MCF 10A (cell line): ENCODE measurements around the gene FAM209A. TPM values are rescaled to one million over a fixed set of nuclear protein-coding genes. Genes with fewer than 3 reads are reported as not detected.

ENCODE experiments used
- BruUV-seq: library from RNA; stranded (reverse); fragments of 400-500 nt; replicated peaks from 2 replicates; lab custom pipeline; 2021; lab: Mats Ljungman, UMichigan
- CTCF ChIA-PET: fragments of 300-600 bp; sonication (Branson Sonifier 250); formaldehyde crosslinking; extraction: SDS; loops from one replicate; lab custom pipeline; 2021; ENCODE audit warnings: antibody characterized with exemption, inconsistent platforms; lab: Yijun Ruan, JAX
- POLR2A ChIA-PET: fragments of 300-600, 350-650 bp; sonication (Branson Sonifier 250); formaldehyde crosslinking; extraction: SDS; loops from one replicate; lab custom pipeline; 2020; ENCODE audit warnings: antibody characterized with exemption, inconsistent platforms; lab: Yijun Ruan, JAX
- DNase-seq: peaks from one replicate; pipeline ENCODE4 v3.0.0-alpha.2; 2018; ENCODE audit not compliant: unreplicated experiment
- H3K27ac Mint-ChIP-seq: one replicate; pipeline ENCODE4 v1.8.0; 2022; ENCODE audit warnings: mild to moderate bottlenecking, low read depth, mixed read lengths; ENCODE audit not compliant: unreplicated experiment
- H3K27me3 Mint-ChIP-seq: one replicate; pipeline ENCODE4 v1.8.0; 2022; ENCODE audit warnings: mixed read lengths; ENCODE audit not compliant: insufficient read depth, unreplicated experiment
- H3K36me3 Mint-ChIP-seq: one replicate; pipeline ENCODE4 v1.8.0; 2022; ENCODE audit warnings: mild to moderate bottlenecking, moderate library complexity, mixed read lengths; ENCODE audit not compliant: insufficient read depth, unreplicated experiment
- H3K4me1 Mint-ChIP-seq: one replicate; pipeline ENCODE4 v1.8.0; 2022; ENCODE audit warnings: mixed read lengths; ENCODE audit not compliant: insufficient read depth, unreplicated experiment
- H3K4me3 Mint-ChIP-seq: one replicate; pipeline ENCODE4 v1.8.0; 2022; ENCODE audit warnings: mild to moderate bottlenecking, moderate library complexity, mixed read lengths; ENCODE audit not compliant: unreplicated experiment
- H3K9me3 Mint-ChIP-seq: one replicate; pipeline ENCODE4 v1.8.0; 2022; ENCODE audit warnings: mixed read lengths; ENCODE audit not compliant: unreplicated experiment
- CTCF ChIP-seq: fragments of 200-600 bp; IDR thresholded peaks from one replicate; pipeline ENCODE4 v1.8.0; 2022; ENCODE audit warnings: antibody characterized with exemption, mild to moderate bottlenecking; ENCODE audit not compliant: unreplicated experiment
- intact Hi-C: fragments of 100-400 bp; cut with micrococcal nuclease; formaldehyde crosslinking; loops from 2 replicates; pipeline ENCODE4 v1.14.1; 2022
- total RNA-seq: library from RNA; stranded (reverse); gene quantifications from 2 replicates; pipeline ENCODE4 v1.2.3, GENCODE V29; 2022

Gene FAM209A
- total RNA-seq, 1 experiment from 2014 or later = not detected

DNA sequence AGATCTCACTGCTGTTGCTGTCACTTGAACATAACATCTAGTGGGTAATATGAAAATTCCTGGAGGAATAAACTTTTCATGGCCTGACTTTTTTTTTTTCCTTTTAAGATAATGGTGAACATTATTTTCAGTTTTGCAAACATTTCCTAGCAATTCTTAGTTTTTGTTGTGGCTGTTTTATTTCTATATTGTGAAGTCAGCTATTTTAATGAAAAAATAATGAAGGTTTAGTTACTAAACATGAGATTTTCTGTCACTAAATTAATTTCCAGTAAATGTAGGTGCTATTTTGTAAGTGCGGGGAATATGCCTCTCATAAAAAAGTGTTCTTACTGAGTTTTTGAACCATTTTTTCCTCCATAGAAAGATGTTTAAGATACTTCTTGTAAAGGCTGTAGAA lies 23.4 kb upstream of the FAM209A start:
- H3K27ac Mint-ChIP-seq = no peak overlapping the region
- H3K4me1 Mint-ChIP-seq = no peaks in the 10 kb centered on the region
- H3K9me3 Mint-ChIP-seq = peaks cover 8% of the 10 kb centered on the region
- POLR2A ChIA-PET = interaction anchor here (0.7 to 0.9 kb wide), 2 partner anchors 46 to 74 kb away, joined by 3 to 4 read pairs; no protein-coding TSS in a partner anchor
- no peaks in the 10 kb centered on the region for H3K27me3 Mint-ChIP-seq
- no TSS peak for BruUV-seq
- peaks cover 48% of the 10 kb centered on the region for H3K36me3 Mint-ChIP-seq
- intact Hi-C loops = no loop called here
- no peak overlapping the region for H3K4me3 Mint-ChIP-seq
- no peak for TF ChIP-seq CTCF
- CTCF ChIA-PET = interaction anchor here (0.7 to 0.9 kb wide), 3 partner anchors 14 to 473 kb away, joined by 3 to 4 read pairs (median 3); no protein-coding TSS in a partner anchor
- DNase-seq = no peak

- POLR2A ChIA-PET = no interaction called here
- DNase-seq = no peak
- H3K36me3 Mint-ChIP-seq = peaks cover 33% of the 10 kb centered on the region
- H3K4me3 Mint-ChIP-seq = no peak overlapping the region
- H3K27me3 Mint-ChIP-seq = no peaks in the 10 kb centered on the region
- no peak for TF ChIP-seq CTCF
- H3K9me3 Mint-ChIP-seq = no peaks in the 10 kb centered on the region
- H3K4me1 Mint-ChIP-seq = no peaks in the 10 kb centered on the region
- BruUV-seq = no TSS peak
- H3K27ac Mint-ChIP-seq = no peak overlapping the region
- CTCF ChIA-PET = interaction anchor here (0.6 to 2.7 kb wide), 4 partner anchors 12 to 31 kb away, joined by 3 to 13 read pairs (median 3); no protein-coding TSS in a partner anchor
- intact Hi-C loops = no loop called here
Measured at GRCh38 chr20:56503916-56504315, 20.6 kb upstream of the FAM209A start.

GRCh38 chr20:56504373-56505005 lies 20.1 kb upstream of the FAM209A start:
- no peaks in the 10 kb centered on the region for H3K9me3 Mint-ChIP-seq
- BruUV-seq = no TSS peak
- H3K27me3 Mint-ChIP-seq = no peaks in the 10 kb centered on the region
- ChIA-PET POLR2A (no interaction called here), CTCF (interaction anchor here (0.7 to 2.7 kb wide), 4 partner anchors 11 to 450 kb away, joined by 3 to 13 read pairs (median 3); no protein-coding TSS in a partner anchor)
- DNase-seq = peak; percentile 1
- peak; percentile 29 for TF ChIP-seq CTCF
- no peak overlapping the region for H3K4me3 Mint-ChIP-seq
- intact Hi-C loops = no loop called here
- peaks cover 31% of the 10 kb centered on the region for H3K36me3 Mint-ChIP-seq
- no peaks in the 10 kb centered on the region for H3K4me1 Mint-ChIP-seq
- H3K27ac Mint-ChIP-seq = no peak overlapping the region

DNA sequence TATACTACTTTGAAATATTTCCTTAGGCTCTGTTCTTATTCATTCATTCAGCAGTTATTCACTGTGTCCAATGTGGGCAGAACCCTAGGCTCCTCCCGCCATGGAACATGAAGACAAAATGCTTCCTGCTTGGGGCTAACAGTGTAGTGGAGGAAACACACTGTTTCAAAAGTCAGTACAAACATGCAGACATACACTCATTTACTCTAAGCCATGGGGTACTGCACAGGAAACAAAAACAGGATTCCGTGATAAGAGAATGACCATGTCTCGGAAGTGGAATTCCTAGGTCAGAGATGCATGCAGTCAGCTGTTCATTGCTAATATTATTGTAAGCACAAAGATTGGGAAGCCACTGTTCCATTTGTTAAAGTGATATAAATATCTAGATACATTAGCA lies 18.4 kb upstream of the FAM209A start:
- intact Hi-C loops = no loop called here
- BruUV-seq = no TSS peak
- TF ChIP-seq CTCF = no peak
- ChIA-PET POLR2A (no interaction called here), CTCF (interaction anchor here (0.8 to 2.7 kb wide), 3 partner anchors 10 to 107 kb away, joined by 3 to 13 read pairs (median 4); no protein-coding TSS in a partner anchor)
- H3K27me3 Mint-ChIP-seq = no peaks in the 10 kb centered on the region
- H3K4me3 Mint-ChIP-seq = no peak overlapping the region
- no peaks in the 10 kb centered on the region for H3K9me3 Mint-ChIP-seq
- H3K36me3 Mint-ChIP-seq = peaks cover 26% of the 10 kb centered on the region
- DNase-seq = no peak
- no peaks in the 10 kb centered on the region for H3K4me1 Mint-ChIP-seq
- H3K27ac Mint-ChIP-seq = no peak overlapping the region
